Neural cell (in vitro differentiated cells): Measurements from ENCODE around the gene MRGPRD.

Source experiments
- EZH2 ChIP-seq: fragments of 200-600, 300-800 bp; shearing (Covaris generic), sonication (generic); IDR thresholded peaks from 2 replicates; pipeline ENCODE4 v1.6.1; 2014; ENCODE audit warnings: antibody characterized with exemption, low read length, borderline replicate concordance, mild to moderate bottlenecking; ENCODE audit not compliant: insufficient read depth, poor library complexity, severe bottlenecking
- POLR2AphosphoS5 ChIP-seq: IDR thresholded peaks from 2 replicates; pipeline ENCODE4 v1.6.1; 2012
- TF ChIP-seq, protein P1 (sequence below): fragments of 450-650 bp; IDR thresholded peaks from 2 replicates; pipeline ENCODE4 v1.5.1; 2014; ENCODE audit warnings: antibody characterized with exemption, mild to moderate bottlenecking, moderate library complexity; ENCODE audit not compliant: poor library complexity, severe bottlenecking
- TF ChIP-seq, protein P2 (sequence below): IDR thresholded peaks from 2 replicates; pipeline ENCODE4 v1.6.1; 2012; ENCODE audit warnings: borderline replicate concordance

DNA sequence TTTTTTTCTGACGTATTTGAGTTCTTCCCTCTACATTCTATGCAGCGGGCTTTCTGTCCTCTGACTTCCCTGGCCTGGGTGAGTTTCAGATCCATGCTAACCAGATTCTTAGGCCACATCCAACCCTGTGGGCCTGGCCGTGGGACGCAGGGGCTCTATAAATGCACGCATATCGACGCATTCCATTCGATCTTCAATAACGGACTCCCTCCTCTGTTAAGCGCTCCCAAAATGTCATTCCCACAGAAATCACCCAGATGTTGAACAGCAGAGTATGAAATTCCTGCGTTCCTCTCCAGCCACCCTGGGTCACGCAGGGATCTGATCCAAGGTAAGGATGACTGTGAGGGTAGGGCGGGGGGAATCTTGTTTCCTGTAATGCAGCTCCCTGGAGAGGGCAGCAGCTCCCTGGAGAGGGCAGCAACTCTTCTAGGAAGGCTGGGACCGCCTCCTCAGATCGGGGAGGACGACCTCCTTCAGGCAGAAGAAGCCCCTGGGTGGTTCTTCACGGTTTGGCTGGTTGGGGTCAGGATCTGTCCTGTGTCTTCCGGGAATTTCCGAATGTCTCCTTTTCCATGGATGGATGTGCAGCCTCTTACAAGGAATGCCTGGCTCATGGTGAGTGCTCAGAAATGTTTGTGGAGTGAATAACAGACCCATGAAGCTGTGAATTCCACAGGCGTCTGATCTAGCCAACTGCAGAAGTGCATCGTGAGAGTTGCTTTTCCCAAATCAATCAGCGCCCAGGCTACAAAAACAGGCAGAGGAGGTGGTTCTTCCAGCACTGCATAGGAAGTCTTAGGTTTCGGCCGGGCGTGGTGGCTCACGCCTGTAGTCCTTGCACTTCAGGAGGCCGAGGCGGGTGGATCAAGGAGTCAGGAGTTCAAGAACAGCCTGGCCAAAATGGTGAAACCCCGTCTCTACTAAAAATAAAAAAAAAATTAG is 12.2 kb downstream of the MRGPRD start:
- TF ChIP-seq POLR2AphosphoS5 (no peak), EZH2 (no peak)
- TF ChIP-seq, protein P1, sequence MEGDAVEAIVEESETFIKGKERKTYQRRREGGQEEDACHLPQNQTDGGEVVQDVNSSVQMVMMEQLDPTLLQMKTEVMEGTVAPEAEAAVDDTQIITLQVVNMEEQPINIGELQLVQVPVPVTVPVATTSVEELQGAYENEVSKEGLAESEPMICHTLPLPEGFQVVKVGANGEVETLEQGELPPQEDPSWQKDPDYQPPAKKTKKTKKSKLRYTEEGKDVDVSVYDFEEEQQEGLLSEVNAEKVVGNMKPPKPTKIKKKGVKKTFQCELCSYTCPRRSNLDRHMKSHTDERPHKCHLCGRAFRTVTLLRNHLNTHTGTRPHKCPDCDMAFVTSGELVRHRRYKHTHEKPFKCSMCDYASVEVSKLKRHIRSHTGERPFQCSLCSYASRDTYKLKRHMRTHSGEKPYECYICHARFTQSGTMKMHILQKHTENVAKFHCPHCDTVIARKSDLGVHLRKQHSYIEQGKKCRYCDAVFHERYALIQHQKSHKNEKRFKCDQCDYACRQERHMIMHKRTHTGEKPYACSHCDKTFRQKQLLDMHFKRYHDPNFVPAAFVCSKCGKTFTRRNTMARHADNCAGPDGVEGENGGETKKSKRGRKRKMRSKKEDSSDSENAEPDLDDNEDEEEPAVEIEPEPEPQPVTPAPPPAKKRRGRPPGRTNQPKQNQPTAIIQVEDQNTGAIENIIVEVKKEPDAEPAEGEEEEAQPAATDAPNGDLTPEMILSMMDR, result no peak
- TF ChIP-seq, protein P2, sequence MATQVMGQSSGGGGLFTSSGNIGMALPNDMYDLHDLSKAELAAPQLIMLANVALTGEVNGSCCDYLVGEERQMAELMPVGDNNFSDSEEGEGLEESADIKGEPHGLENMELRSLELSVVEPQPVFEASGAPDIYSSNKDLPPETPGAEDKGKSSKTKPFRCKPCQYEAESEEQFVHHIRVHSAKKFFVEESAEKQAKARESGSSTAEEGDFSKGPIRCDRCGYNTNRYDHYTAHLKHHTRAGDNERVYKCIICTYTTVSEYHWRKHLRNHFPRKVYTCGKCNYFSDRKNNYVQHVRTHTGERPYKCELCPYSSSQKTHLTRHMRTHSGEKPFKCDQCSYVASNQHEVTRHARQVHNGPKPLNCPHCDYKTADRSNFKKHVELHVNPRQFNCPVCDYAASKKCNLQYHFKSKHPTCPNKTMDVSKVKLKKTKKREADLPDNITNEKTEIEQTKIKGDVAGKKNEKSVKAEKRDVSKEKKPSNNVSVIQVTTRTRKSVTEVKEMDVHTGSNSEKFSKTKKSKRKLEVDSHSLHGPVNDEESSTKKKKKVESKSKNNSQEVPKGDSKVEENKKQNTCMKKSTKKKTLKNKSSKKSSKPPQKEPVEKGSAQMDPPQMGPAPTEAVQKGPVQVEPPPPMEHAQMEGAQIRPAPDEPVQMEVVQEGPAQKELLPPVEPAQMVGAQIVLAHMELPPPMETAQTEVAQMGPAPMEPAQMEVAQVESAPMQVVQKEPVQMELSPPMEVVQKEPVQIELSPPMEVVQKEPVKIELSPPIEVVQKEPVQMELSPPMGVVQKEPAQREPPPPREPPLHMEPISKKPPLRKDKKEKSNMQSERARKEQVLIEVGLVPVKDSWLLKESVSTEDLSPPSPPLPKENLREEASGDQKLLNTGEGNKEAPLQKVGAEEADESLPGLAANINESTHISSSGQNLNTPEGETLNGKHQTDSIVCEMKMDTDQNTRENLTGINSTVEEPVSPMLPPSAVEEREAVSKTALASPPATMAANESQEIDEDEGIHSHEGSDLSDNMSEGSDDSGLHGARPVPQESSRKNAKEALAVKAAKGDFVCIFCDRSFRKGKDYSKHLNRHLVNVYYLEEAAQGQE, result no peak
